ENCODE measurements around the gene SH3BP4.

The SH3BP4 gene

DNA sequence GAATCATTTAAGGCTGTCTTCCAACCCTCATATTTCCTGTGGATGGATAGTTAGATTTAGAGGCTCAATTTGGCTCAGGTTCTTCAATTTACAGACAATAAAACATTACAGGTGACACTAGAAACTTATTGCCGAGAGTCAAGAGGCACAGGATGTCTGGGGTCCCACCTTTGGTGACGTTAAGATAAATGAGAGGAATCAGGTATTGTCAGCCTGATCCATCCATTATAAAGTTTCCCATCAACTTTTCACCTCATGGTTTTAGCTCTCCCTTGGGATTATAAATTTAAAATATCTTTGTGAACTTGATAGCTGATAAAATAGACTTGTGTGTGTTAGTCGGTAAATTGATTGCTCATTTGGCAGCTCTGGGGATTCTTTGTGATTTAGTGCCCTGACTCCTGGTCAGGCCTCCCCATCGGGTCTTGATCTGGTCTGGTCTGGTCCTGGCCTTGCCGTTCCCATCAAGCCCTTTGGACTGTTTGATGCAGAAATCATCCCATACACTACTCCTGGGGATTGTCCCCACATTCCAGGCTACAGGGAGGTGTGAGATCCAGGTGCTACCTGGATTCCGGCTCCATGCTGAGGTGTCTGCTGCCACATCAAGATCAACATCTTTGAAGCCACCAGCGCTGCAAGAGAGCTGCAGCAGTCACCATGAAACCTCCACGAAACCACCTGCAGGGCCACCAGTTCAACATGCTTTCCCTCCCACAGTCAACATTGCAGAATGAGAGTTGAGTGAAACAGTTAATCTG lies 130.9 kb downstream of the SH3BP4 start:
- in situ Hi-C loops (cut with HindIII; ENCODE audit: low sequenced_read_pairs): no loop called here

DNA sequence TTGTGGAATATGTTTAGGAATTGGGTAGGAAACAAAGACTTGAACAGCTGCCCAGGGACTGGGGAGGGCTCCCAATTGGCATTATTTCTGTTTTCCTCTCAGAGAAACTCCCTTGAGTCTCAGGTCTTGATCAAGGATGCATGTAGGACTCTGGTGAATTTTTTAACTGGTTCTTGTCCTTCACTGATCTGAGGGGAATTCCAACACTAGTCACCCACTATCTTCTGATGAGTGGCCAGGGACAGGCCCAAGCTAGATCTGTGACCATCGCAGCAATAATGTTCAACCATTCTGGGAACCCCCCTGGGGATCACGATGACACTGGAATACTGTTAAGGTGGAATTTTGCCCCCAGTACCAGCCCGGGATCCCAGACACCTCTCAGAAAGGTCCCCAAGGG lies 132.0 kb downstream of the SH3BP4 start:
- in situ Hi-C loops (cut with HindIII; ENCODE audit: low sequenced_read_pairs): no loop called here

DNA sequence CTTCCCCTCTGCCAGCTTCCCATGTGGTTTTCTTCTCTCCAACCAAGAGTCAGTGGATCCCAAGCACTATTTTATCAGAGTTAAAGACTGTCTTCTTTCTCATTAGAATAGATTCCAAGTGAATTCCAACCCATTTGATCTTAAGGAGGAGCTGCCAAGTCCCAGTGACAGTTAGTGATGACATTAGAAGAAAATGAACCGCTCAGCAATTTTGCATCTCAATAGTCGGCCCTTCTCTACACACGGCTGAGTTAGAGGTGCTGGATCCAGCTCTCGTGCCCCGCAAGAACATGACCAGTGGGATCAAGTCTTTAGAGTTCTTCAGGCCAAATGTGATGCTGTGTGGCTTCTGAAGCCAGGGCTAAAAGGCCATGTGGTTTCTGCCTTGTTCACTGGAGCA lies 132.6 kb downstream of the SH3BP4 start:
- in situ Hi-C loops (cut with HindIII; ENCODE audit: low sequenced_read_pairs): no loop called here

DNA sequence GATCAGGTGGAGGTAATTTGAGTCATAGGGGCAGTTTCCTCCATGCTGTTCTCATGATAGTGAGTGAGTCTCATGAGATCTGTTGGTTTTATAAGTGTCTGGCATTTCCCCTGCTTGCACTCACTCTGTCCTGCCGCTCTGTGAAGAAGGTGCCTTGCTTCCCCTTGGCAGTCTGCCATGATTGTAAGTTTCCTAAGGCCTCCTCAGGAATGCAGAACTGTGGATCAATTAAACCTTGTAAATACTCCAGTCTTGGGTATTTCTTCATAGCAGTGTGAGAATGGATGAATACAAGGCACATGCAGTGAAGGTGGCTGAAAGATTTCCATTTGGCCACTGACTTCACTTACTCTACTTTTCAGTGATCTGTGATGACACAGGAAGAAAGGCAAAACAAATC lies 133.7 kb downstream of the SH3BP4 start:
- in situ Hi-C loops (cut with HindIII; ENCODE audit: low sequenced_read_pairs): no loop called here

DNA sequence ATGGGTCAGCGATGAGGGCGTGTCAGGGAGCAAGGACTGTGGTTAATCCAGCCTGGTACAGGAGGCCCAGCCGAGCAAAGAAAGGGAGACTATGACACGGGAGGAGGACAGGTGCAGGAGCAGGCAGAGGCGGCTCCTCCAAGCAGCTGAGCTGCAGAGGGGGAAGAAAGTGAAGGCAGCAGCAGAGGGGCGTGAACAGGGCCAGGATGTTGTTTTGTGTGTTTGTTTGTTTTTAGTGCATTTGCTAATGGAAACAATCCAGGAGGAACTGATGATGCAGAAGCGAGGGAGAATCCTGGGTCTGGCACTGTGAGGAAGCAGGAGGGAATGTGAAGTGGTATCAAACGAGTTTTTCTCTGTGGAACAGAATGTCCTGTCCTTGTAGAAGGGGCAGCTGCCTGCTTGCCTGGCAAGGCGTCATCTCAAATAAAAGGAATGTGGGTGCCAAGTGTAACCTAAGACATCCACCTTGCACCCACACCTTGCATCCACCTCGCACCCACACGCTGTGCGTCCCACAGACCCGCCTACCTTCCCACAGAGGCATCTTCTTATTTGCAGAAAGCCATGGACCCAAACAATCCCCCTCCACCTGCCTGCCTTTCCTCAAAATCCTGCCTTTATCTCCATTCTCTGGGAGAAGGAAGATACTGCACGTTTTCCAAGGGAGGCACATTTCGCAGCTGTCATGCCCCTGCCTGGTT lies 134.8 kb downstream of the SH3BP4 start:
- in situ Hi-C loops (cut with HindIII; ENCODE audit: low sequenced_read_pairs): no loop called here

DNA sequence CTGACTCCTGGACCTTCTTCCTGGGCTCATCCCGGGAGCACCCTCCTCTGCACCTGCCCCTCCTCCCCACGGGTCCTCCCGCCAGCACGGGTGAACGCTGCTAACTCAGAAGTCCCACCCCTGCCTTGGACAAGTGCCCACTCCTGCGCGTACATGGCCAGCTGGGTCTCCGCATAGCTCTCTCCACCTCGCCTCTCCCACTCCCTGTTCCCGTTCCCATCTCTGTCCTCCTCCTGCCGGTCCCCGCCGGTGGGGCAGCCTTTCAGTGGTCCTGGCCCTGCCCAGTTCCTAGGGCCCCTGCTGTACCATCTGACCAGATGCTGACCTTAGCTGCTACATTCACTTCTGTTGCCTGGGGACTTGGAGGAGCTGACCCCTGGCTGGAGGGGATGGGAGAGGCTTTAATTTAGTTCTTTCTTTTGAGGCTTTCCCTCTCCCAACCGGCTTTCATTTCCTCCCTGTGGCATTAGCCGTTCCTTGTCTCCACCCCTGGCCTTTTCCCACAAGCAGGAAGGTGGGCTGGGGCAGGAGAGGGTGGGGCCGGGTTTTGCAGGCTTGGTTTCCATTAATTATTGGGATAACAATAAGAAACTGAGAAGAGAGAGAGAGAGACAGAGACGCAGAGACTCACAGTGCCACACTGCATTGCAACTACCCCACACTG lies 136.1 kb downstream of the SH3BP4 start:
- in situ Hi-C loops (cut with HindIII; ENCODE audit: low sequenced_read_pairs): no loop called here

DNA sequence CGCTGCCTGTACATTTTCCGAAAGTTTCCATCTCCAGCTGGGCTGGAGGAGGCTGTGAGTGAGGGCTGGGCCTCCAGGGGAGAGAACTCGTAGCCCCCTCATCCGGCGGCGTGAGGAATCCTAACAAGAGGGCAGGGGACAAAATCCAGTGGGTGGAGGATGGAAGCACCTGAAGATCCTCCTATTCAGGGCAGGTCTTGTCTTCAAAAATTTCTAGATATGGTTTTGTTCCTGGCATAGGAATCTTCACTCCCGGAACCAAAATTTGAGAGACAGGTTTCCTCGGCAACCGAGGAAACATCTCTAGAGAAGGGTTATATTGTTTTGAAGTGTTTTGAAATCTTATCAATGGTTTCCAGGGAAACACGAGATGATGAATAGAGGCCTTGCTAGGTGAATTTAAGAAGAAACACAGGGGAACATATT lies 136.7 kb downstream of the SH3BP4 start:
- in situ Hi-C loops (cut with HindIII; ENCODE audit: low sequenced_read_pairs): no loop called here

DNA sequence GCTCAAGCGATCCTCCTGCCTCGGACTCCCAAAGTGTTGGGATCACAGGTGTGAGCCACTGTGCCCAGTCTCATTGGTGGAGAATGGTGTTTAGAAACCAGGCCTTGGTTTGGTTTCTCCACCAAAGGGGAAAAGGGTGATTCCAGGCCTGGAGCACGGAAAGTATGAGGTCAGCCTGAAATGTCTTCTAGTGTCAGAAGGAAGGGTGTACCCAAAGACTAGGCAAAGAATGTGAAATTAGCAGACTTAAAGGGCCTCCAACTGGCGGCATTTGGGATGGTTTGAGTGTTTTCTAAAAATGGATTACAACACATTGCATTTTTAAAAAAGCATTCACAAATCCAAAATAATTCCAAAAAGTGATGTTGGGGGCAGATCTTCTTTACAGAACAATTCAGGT lies 139.6 kb downstream of the SH3BP4 start:
- in situ Hi-C loops (cut with HindIII; ENCODE audit: low sequenced_read_pairs): no loop called here

DNA sequence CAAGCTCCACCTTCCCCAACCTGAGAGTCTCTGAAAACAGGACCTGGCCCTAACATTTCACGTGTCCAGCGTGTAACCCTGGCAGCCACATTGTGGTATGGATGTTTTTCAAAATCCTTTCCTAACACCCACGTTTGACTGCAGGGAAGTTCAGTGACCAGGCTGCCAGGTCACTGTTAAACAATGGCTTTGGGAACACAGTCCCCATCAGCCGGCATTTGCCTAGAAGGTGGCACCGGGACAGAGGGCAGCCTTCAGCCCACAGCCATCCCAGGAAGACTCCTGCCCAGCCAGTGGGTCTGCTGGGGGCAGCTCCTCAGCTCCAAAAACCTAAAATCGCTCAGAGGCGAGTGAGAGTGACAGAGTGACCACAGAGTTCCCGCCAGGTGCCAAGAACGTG lies 140.2 kb downstream of the SH3BP4 start:
- in situ Hi-C loops (cut with HindIII; ENCODE audit: low sequenced_read_pairs): no loop called here

DNA sequence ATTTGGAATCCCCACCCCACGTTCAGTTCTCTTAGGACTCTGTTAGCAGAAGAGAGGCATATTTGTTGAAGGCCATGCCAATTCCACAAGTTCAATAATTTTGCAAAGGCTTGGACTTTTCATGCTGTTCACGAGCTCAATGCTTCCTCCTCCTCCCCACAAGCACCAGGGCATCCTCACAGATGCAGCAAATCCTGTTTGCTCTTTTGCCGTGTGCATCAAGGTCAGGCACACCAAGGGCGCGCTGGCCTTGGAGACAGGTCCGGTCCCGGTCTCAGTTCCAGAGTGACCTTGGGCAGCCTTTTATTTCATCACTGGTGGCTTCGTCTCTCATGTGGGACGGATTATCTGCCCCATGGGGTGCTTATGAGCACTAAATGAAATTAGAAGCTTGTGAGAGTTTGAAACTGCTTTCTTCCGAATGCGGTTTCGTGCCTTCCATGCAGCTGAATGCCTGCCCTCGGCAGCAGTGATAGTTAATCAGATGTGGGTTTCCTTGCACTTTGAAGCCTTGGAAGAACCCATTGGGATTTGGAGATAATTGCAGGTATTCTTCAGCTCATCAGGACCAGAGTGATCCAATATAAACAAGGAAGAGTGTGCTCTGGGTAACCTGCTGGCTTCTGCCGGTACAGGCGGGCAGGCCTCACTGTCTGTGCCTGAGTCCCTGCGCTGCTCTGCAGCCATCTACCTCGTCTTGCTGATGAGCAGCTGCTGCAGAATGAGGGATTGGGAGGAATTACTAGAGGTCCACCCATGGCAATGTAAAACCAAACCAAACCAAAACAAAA lies 140.8 kb downstream of the SH3BP4 start:
- in situ Hi-C loops (cut with HindIII; ENCODE audit: low sequenced_read_pairs): no loop called here

DNA sequence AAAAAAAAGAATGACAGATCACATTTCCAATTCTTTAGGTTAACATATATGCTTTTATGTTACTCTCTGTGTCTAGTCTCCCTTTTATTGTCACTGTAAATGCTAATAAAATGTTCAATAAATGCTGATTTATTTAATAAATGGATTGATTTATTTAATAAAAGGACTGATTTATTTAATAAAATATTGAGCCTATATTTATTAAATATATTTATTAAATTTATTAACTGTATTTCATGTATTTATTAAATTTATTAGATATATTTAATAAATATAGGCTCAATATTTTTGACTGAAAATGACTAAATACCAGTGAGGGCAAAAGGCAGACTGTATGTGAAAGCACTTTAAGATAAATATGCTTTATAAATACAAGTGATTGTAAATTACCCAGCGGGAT lies 142.6 kb downstream of the SH3BP4 start:
- in situ Hi-C loops (cut with HindIII; ENCODE audit: low sequenced_read_pairs): no loop called here

DNA sequence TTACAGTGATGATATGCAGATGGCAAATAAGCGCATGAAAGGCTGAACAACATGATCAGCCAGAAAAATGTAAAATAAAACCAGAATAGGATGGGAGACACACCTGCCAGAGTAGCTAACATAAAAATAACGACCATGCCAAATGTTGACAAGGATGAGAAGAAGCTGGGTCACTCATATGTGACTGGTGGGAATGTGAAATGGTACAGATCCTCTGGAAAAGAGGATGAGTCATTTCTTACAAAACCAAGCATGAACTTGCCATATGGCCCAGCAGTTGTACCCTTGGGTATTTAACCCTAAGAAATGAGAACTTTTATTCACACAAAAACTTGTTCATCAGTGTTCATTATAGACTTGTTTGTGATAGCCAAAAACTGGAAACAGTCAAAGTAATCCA lies 143.8 kb downstream of the SH3BP4 start:
- in situ Hi-C loops (cut with HindIII; ENCODE audit: low sequenced_read_pairs): no loop called here

DNA sequence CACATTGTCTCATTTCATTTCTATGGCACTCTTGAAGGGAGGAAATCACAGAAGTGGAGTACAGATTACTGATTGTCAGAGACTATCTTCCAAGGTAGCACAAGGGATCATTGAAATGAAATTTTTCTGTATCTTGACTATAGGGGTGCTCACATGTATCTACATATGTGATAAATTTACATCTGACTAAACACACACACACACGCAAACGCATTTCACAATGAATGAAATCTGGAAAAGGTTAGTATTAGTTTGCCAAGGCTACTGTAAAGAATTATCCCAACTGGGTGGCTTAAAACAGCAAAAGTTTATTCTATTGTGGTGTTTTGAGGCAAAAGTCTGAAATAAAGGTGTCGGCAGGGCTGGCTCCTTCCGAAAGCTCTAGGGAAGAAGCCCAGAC lies 144.6 kb downstream of the SH3BP4 start:
- in situ Hi-C loops (cut with HindIII; ENCODE audit: low sequenced_read_pairs): no loop called here

DNA sequence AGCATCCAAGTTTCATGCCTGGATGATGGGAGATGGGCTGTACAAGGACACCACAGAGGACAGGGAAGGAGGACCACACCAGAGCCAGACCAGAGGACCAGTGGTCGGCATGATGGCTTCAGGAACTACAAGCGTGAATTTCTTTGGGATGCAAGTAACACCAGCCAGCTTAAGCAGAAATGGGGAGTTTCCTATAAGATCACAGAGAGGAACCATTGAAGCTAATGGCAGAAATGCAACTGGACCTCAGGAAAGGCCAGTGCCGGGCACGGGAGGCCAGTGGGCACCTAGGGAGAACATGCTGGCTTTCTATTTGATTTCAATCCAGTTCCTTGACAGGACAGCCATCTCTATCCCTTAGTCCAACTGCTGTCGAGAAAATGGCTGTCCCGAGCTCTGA lies 145.4 kb downstream of the SH3BP4 start:
- in situ Hi-C loops (cut with HindIII; ENCODE audit: low sequenced_read_pairs): no loop called here

DNA sequence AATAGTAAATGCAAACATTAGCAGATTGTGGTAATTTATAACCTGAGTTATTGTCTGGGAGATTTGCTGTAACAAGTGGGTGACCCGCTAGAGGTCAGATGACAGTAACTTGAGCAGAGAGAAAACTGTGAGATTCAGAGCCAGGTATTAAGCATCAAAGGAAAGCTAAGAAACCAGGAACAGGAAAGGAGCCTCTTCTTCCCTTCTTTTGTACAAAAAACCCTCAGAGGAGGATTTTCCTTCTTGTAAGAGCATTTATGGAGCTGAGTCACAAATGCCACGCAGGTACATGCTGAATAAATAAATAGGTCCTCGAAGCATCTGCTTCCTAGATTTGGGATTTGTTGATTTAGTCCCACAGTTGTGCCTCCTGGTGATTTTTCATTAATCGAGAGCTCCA lies 146.5 kb downstream of the SH3BP4 start:
- in situ Hi-C loops (cut with HindIII; ENCODE audit: low sequenced_read_pairs): no loop called here

DNA sequence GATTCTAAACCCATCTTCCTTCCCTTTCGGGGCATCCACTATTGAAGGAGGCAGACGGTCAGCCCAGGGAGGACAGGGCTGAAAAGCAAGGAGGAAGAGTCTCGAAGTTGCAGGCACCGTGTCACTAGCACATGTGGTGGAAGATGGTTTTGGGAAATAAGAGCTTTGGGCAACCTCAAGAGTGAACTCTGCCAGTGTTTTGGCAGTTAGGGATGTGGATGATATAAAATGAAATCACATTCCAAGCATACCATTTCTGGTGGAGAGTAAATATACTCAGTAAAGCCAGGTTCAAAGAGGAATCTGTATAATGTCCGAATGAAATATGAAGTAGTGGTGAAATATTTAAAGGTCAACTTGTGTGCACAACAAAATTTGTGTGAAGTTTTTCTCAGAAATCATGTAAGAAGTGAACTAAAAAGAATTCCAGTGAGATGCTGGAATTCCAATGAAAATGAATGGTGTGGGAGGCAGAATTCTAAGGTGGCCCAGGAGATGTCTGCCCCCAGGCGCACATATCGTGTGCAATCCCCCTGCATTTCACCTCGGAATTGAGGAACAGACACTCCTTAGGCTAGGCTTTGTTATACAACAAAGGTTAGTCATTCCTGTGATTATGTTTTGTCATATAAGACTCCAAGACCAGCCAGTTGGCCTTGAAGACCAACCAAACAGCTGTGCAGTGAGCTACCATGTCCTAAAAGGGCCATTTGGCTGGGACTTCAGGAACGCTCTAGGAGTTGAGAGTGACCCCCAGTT lies 147.1 kb downstream of the SH3BP4 start:
- in situ Hi-C loops (cut with HindIII; ENCODE audit: low sequenced_read_pairs): no loop called here

DNA sequence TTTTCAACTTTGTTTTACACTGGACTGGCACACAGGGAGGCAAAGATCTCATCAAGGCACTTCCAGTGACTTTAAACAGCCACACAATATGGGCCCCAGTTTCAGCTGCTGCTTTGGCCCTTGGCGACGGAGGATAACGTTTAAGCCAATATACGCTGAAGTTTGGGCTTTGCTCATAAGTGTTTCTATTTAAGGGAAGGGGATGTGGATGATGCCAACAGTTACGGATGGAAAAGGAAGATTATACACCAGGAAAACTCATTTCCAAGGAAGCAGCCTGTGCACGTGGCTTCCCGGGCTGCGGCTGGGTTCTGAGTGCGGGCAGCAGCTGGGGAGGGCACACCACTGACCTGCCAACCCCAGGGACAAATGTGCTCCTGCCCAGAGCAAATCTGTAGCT lies 151.1 kb downstream of the SH3BP4 start:
- in situ Hi-C loops (cut with HindIII; ENCODE audit: low sequenced_read_pairs): no loop called here
